Thyroid gland (tissue), 4 donors: ENCODE data around the gene TSPYL6. TPM values are rescaled to one million over a fixed set of nuclear protein-coding genes. Genes with fewer than 3 reads are reported as not detected.

Experiments
- DNase-seq, 2 donors: peaks; one replicate each; pipeline ENCODE4 v3.0.0-alpha.2; 2019
- H3K27ac ChIP-seq, 3 donors: fragments of 200-600 bp; sonication (generic); 1 replicate in 2 of 3; 2 replicates in 1 of 3; pipeline ENCODE4 v1.5.1; 2016 to 2019; ENCODE audit warnings: mild to moderate bottlenecking in 1 of 3, moderate library complexity in 1 of 3
- H3K27me3 ChIP-seq: fragments of 200-600 bp; sonication (generic); one replicate; pipeline ENCODE4 v1.5.1; 2019
- H3K36me3 ChIP-seq, 2 donors: fragments of 200-600 bp; sonication (generic); one replicate each; pipeline ENCODE4 v1.5.1; 2016 to 2019
- H3K4me1 ChIP-seq, 2 donors: fragments of 200-600 bp; sonication (generic); one replicate each; pipeline ENCODE4 v1.5.1; 2017 to 2019
- H3K4me3 ChIP-seq, 3 donors: fragments of 200-600 bp; sonication (generic); replicated peaks in 1 of 3; 1 replicate in 2 of 3; 2 replicates in 1 of 3; pipeline ENCODE4 v1.5.1; 2016; ENCODE audit warnings: mild to moderate bottlenecking in 1 of 3
- H3K9me3 ChIP-seq: fragments of 200-600 bp; sonication (generic); one replicate; pipeline ENCODE4 v1.5.1; 2017
- POLR2A ChIP-seq, 2 donors: fragments of 450-650 bp; IDR thresholded peaks; one replicate each; pipeline ENCODE4 v1.6.1; 2017; ENCODE audit warnings: antibody characterized with exemption in 2 of 2, mild to moderate bottlenecking in 2 of 2, moderate library complexity in 1 of 2
- WGBS, 2 donors: methylation state at CpG; one replicate each; pipeline ENCODE4 v1.1.5; 2017; 5-methylcytosine and 5-hydroxymethylcytosine counted together
- intact Hi-C: fragments of 100-400 bp; cut with DNase I; formaldehyde crosslinking; loops from one replicate; pipeline ENCODE4 v1.15.1; 2023
- total RNA-seq, 4 donors: library from RNA; depleted of rRNA; stranded (reverse); fragments of >200 nt; gene quantifications; one replicate each; pipeline ENCODE4 v1.2.3, GENCODE V29; 2016
- TF ChIP-seq, protein P1 (sequence below), 6 experiments: fragments of 200-600 bp in 3 of 6; fragments of 450-650 bp in 3 of 6; sonication (generic) in 3 of 6; IDR thresholded peaks; one replicate each; pipeline ENCODE4 v1.5.1; 2016 to 2019; ENCODE audit warnings: antibody characterized with exemption in 6 of 6, mild to moderate bottlenecking in 2 of 6, inconsistent platforms in 1 of 6, moderate library complexity in 1 of 6

TSPYL6 gene
- total RNA-seq, 4 donors from 2014 or later: 0.22 to 0.54 TPM; not detected in 2

DNA sequence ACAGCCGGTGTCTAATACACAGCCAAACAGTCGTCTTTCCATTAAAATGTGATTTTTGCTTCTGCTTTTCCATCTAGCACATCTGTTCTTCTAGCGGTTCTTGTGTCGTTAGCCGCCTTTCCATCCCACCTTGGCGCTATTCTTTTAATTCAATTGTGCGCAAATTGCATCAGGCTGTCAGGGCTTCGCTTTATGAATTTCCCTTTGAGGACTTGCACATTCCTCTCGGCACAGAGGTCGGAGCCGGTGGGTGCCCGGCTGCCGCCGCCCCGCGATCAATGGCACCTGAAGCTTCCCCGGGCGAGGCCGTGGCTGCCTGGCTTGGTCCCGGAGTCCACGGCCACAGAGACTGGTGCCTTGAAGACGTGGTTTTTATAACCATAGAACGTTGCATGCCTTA is 33.9 kb upstream of the TSPYL6 start:
- Histone ChIP-seq H3K27ac (no peak overlapping the region), H3K4me3 (no peak overlapping the region), H3K36me3 (no peaks in the 10 kb centered on the region), H3K4me1 (peaks cover 6 to 13% of the 10 kb centered on the region in 2 donors), H3K9me3 (no peaks in the 10 kb centered on the region), H3K27me3 (no peaks in the 10 kb centered on the region)
- TF ChIP-seq, protein P1, sequence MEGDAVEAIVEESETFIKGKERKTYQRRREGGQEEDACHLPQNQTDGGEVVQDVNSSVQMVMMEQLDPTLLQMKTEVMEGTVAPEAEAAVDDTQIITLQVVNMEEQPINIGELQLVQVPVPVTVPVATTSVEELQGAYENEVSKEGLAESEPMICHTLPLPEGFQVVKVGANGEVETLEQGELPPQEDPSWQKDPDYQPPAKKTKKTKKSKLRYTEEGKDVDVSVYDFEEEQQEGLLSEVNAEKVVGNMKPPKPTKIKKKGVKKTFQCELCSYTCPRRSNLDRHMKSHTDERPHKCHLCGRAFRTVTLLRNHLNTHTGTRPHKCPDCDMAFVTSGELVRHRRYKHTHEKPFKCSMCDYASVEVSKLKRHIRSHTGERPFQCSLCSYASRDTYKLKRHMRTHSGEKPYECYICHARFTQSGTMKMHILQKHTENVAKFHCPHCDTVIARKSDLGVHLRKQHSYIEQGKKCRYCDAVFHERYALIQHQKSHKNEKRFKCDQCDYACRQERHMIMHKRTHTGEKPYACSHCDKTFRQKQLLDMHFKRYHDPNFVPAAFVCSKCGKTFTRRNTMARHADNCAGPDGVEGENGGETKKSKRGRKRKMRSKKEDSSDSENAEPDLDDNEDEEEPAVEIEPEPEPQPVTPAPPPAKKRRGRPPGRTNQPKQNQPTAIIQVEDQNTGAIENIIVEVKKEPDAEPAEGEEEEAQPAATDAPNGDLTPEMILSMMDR (IDR thresholded peaks at IDR 0.05): no peak
- TF ChIP-seq POLR2A (IDR thresholded peaks at IDR 0.05): no peak
- intact Hi-C loops: no loop called here
- 72 to 75% methylated on average over 23 of the region's 23 CpGs for WGBS, 2 donors
- DNase-seq: no peak

DNA sequence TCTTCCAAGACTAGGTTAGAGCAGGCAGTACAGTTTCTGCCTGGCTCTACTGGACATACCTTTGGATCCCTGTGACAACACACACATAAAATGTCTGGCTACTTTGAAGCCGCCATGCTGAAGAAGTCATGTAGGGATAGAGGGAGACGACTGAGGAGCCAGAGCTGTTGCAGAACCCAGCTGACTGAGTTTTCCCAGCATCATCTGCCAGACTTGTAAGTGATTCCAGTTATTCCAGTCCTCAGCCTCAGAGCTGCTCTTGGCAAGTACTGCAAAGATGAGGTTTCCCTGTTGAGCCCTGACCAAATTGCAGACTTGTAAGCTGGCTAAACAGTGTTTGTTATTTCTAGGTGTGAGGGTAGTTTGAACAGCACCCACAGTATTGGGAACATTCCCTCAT is 31.5 kb upstream of the TSPYL6 start:
- WGBS, 2 donors: 57 to 67% methylated on average over 2 of the region's 2 CpGs
- TF ChIP-seq POLR2A (IDR thresholded peaks at IDR 0.05): no peak
- TF ChIP-seq, protein P1 (IDR thresholded peaks at IDR 0.05): no peak
- no peaks in the 10 kb centered on the region for H3K9me3 ChIP-seq

DNA sequence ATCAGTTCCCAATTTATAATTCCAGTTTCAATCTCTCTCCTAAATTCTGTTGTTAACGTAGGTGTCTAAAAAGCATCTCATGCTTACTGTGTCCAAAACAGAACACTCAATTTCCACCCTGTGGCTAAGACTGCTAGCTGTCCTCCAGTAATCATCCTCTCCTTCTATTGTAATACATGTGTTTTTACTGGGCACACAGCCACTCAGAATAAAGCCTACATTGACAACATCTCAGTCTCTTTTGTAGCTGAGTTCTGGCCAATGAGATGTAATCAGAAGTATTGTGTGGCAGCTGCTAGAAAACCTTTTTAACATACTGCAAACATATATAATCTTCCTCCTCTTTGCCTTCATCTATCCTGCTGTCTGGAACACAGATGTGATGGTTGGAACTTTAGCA is 29.4 kb upstream of the TSPYL6 start:
- no peaks in the 10 kb centered on the region for H3K9me3 ChIP-seq
- H3K4me3 ChIP-seq: no peak overlapping the region
- H3K4me1 ChIP-seq: peaks cover 10 to 17% of the 10 kb centered on the region in 2 donors
- H3K27ac ChIP-seq: no peak overlapping the region
- intact Hi-C loops: no loop called here
- no peaks in the 10 kb centered on the region for H3K27me3 ChIP-seq
- WGBS, 2 donors: 95 to 96% methylated on average over 1 of the region's 1 CpG
- TF ChIP-seq, protein P1 (IDR thresholded peaks at IDR 0.05): no peak
- no peak for TF ChIP-seq POLR2A (IDR thresholded peaks at IDR 0.05)
- no peak for DNase-seq
- no peaks in the 10 kb centered on the region for H3K36me3 ChIP-seq

More for the DNA sequence above, 31.5 kb upstream of the TSPYL6 start:
- Histone ChIP-seq H3K36me3 (no peaks in the 10 kb centered on the region), H3K27me3 (no peaks in the 10 kb centered on the region), H3K4me3 (no peak overlapping the region), H3K4me1 (peaks cover 8 to 15% of the 10 kb centered on the region in 2 donors), H3K27ac (peak overlapping the region in 1 of 3 donors; percentile 37)
- intact Hi-C loops: no loop called here
- DNase-seq: peak; percentile 37 to 54

DNA sequence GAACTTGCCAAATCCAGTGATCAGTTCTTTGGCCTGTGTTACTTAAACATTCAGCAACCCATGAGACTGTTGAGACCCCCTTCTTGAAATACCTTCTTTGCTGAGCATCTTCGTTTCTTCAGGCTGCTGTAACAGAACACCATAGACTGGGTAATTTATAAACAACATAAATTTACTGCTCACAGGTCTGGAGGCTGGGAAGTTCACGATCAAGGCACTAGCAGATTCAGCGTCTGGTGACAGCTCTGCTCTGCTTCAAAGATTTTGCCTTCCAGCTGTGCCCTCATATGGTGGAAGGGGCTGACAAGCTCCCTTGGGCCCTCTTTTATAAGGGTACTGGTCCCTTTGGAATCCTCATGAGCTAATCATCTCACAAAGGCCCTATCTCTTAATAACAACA is 28.8 kb upstream of the TSPYL6 start:
- H3K36me3 ChIP-seq: no peaks in the 10 kb centered on the region
- TF ChIP-seq POLR2A (IDR thresholded peaks at IDR 0.05): no peak
- TF ChIP-seq, protein P1 (IDR thresholded peaks at IDR 0.05): no peak
- intact Hi-C loops: no loop called here
- H3K4me3 ChIP-seq: no peak overlapping the region
- no peaks in the 10 kb centered on the region for H3K27me3 ChIP-seq
- peaks cover 10 to 17% of the 10 kb centered on the region in 2 donors for H3K4me1 ChIP-seq
- no peak for DNase-seq
- no peaks in the 10 kb centered on the region for H3K9me3 ChIP-seq
- whole genome bisulfite sequencing, 2 donors: 97 to 100% methylated on average over 3 of the region's 3 CpGs
- H3K27ac ChIP-seq: no peak overlapping the region

DNA sequence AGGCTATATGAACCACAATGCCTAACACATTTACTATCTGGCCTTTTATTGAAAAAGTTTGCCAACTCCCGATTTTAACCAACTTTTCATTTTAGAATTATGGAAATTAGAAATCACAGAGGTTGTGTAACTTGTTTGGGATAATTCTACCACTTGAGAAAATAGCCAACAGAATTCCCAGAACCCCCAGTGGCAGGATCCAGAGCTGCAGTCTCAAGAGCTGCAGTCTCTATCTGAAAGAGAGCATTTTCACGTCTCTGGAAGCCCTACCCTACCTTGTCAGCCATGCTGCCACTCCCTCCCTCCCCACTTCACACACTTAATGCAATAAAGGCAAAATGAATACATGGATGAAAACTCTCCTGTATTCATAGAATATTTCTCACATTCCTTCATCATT is 23.4 kb upstream of the TSPYL6 start:
- intact Hi-C loops: no loop called here
- no peak for DNase-seq
- 87 to 88% methylated on average over 2 of the region's 2 CpGs for WGBS, 2 donors
- no peak overlapping the region for H3K4me3 ChIP-seq
- no peaks in the 10 kb centered on the region for H3K36me3 ChIP-seq
- no peak for TF ChIP-seq POLR2A (IDR thresholded peaks at IDR 0.05)
- TF ChIP-seq, protein P1 (IDR thresholded peaks at IDR 0.05): peak in 1 of 6 experiments; percentile 25
- H3K9me3 ChIP-seq: no peaks in the 10 kb centered on the region
- no peak overlapping the region for H3K27ac ChIP-seq
- H3K4me1 ChIP-seq: peaks cover 4 to 5% of the 10 kb centered on the region in 2 donors
- no peaks in the 10 kb centered on the region for H3K27me3 ChIP-seq
